HEK293 (cell line): ENCODE data around the gene GARIN5B.
A peak's percentile ranks its signal among the peaks of the same experiment; 100 is the strongest.

Source experiments
- EGR2 ChIP-seq: fragments of 450-650 bp; formaldehyde crosslinking; IDR thresholded peaks from 2 replicates; pipeline ENCODE4 v1.5.1; 2016; ENCODE audit warnings: low read depth, missing biosample characterization, missing genetic modification characterization
- FEZF1 ChIP-seq: fragments of 450-650 bp; formaldehyde crosslinking; IDR thresholded peaks from 2 replicates; pipeline ENCODE4 v1.5.1; 2016; ENCODE audit warnings: missing biosample characterization, missing genetic modification characterization
- GFI1B ChIP-seq: fragments of 450-650 bp; formaldehyde crosslinking; IDR thresholded peaks from 2 replicates; pipeline ENCODE4 v1.5.1; 2016; ENCODE audit warnings: missing biosample characterization, missing genetic modification characterization
- GLI2 ChIP-seq: fragments of 450-650 bp; formaldehyde crosslinking; IDR thresholded peaks from 2 replicates; pipeline ENCODE4; 2017; ENCODE audit warnings: missing biosample characterization, missing genetic modification characterization, low read depth, borderline replicate concordance
- GLIS2 ChIP-seq: fragments of 450-650 bp; formaldehyde crosslinking; IDR thresholded peaks from 2 replicates; pipeline ENCODE4 v1.5.1; 2016; ENCODE audit warnings: missing biosample characterization, missing genetic modification characterization
- HIC1 ChIP-seq: fragments of 450-650 bp; formaldehyde crosslinking; IDR thresholded peaks from 2 replicates; pipeline ENCODE4 v1.5.1; 2016; ENCODE audit warnings: missing biosample characterization, missing genetic modification characterization
- HOXC10 ChIP-seq: sonication (generic); formaldehyde crosslinking; IDR thresholded peaks from 2 replicates; pipeline ENCODE4 v1.8.1; 2023; ENCODE audit warnings: mild to moderate bottlenecking, missing genetic modification reagents
- HOXD13 ChIP-seq: sonication (generic); formaldehyde crosslinking; IDR thresholded peaks from 2 replicates; pipeline ENCODE4 v1.8.0; 2022; ENCODE audit warnings: missing genetic modification reagents, borderline replicate concordance
- KLF1 ChIP-seq: fragments of 450-650 bp; formaldehyde crosslinking; IDR thresholded peaks from 2 replicates; pipeline ENCODE4 v1.5.1; 2016; ENCODE audit warnings: missing biosample characterization, missing genetic modification characterization
- KLF10 ChIP-seq: fragments of 450-650 bp; IDR thresholded peaks from 2 replicates; pipeline ENCODE4 v1.5.1; 2018; ENCODE audit warnings: missing biosample characterization, mild to moderate bottlenecking, missing genetic modification characterization
- PRDM10 ChIP-seq: fragments of 450-650 bp; formaldehyde crosslinking; IDR thresholded peaks from 2 replicates; pipeline ENCODE4 v1.5.1; 2016; ENCODE audit warnings: missing biosample characterization, missing genetic modification characterization
- SP7 ChIP-seq: fragments of 450-650 bp; formaldehyde crosslinking; IDR thresholded peaks from 2 replicates; pipeline ENCODE4 v1.5.1; 2016; ENCODE audit warnings: missing biosample characterization, missing genetic modification characterization
- YY2 ChIP-seq: fragments of 450-650 bp; formaldehyde crosslinking; IDR thresholded peaks from 2 replicates; pipeline ENCODE4 v1.5.1; 2016; ENCODE audit warnings: missing biosample characterization, missing genetic modification characterization
- ZFHX2 ChIP-seq: fragments of 450-650 bp; formaldehyde crosslinking; conservative IDR thresholded peaks from 2 replicates; pipeline ENCODE4 v1.5.1; 2016; ENCODE audit warnings: missing biosample characterization, missing genetic modification characterization
- ZFP69B ChIP-seq: fragments of 450-650 bp; formaldehyde crosslinking; IDR thresholded peaks from 2 replicates; pipeline ENCODE4 v1.5.1; 2016; ENCODE audit warnings: missing biosample characterization, missing genetic modification characterization
- ZIC2 ChIP-seq: fragments of 450-650 bp; formaldehyde crosslinking; IDR thresholded peaks from 2 replicates; pipeline ENCODE4 v1.5.1; 2016; ENCODE audit warnings: missing biosample characterization, missing genetic modification characterization
- ZNF10 ChIP-seq: fragments of 450-650 bp; formaldehyde crosslinking; IDR thresholded peaks from 2 replicates; pipeline ENCODE4 v1.5.1; 2017; ENCODE audit warnings: missing biosample characterization, missing genetic modification characterization
- ZNF175 ChIP-seq: fragments of 450-650 bp; formaldehyde crosslinking; IDR thresholded peaks from 2 replicates; pipeline ENCODE4 v1.5.1; 2016; ENCODE audit warnings: missing biosample characterization, missing genetic modification characterization
- ZNF341 ChIP-seq: fragments of 450-650 bp; formaldehyde crosslinking; IDR thresholded peaks from 2 replicates; pipeline ENCODE4; 2016; ENCODE audit warnings: low read depth, missing biosample characterization, missing genetic modification characterization
- ZNF416 ChIP-seq: fragments of 450-650 bp; formaldehyde crosslinking; IDR thresholded peaks from 2 replicates; pipeline ENCODE4 v1.5.1; 2016; ENCODE audit warnings: missing biosample characterization, missing genetic modification characterization
- ZNF549 ChIP-seq: fragments of 450-650 bp; IDR thresholded peaks from 2 replicates; pipeline ENCODE4 v1.5.1; 2018; ENCODE audit warnings: missing biosample characterization, missing genetic modification characterization, mild to moderate bottlenecking, inconsistent platforms, moderate library complexity
- ZNF639 ChIP-seq: fragments of 450-650 bp; formaldehyde crosslinking; IDR thresholded peaks from 2 replicates; pipeline ENCODE4 v1.5.1; 2016; ENCODE audit warnings: missing biosample characterization, missing genetic modification characterization
- ZNF747 ChIP-seq: fragments of 450-650 bp; formaldehyde crosslinking; IDR thresholded peaks from 2 replicates; pipeline ENCODE4 v1.5.1; 2016; ENCODE audit warnings: missing biosample characterization, missing genetic modification characterization
- TF ChIP-seq, protein P1 (sequence below): fragments of 450-650 bp; formaldehyde crosslinking; IDR thresholded peaks from 2 replicates; pipeline ENCODE4 v1.5.1; 2016; ENCODE audit warnings: missing biosample characterization, missing genetic modification characterization
- TF ChIP-seq, protein P2 (sequence below): fragments of 450-650 bp; IDR thresholded peaks from 2 replicates; pipeline ENCODE4 v1.5.1; 2018; ENCODE audit warnings: missing biosample characterization, mild to moderate bottlenecking, missing genetic modification characterization
- TF ChIP-seq, protein P3 (sequence below): fragments of 450-650 bp; formaldehyde crosslinking; IDR thresholded peaks from 2 replicates; pipeline ENCODE4 v1.5.1; 2016; ENCODE audit warnings: missing biosample characterization, missing genetic modification characterization

GARIN5B gene

DNA sequence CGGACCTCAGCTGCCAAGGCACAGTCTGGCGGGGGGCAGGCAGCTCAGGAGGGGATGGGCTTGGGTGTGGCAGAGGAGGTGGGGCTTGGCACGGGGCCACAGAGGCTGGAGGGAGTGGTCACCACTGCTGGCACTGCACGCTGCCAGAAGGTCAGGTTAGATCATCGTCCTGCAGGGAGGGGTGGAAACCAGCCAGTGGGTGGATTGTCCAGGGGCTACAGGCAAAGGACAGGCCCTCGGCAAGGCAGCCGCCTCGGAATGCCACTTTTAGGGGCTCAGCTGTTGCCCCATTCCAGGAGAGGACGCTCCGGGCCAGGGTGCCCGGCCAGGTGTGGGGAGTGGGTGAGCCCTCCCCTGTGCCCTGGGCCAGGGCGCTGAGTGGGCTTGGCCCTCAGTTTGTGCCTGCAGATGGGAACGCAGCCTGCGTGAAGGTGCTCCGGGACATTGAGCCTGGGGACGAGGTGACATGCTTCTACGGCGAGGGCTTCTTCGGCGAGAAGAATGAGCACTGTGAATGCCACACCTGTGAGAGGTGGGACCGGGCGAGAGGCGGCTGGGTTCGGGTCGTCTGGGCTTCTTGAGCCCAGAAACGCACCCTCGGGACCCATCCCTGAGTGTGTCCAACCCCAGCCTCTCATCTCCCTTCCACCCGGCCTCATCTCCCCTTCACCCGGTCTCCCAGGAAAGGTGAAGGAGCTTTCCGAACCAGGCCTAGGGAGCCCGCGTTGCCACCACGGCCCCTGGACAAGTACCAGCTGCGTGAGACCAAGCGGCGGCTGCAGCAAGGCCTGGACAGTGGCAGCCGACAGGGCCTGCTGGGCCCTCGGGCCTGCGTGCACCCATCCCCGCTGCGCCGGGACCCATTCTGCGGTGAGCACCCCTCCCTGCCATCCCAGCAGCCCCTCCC is 17.0 kb downstream of the GARIN5B start (continued):
- TF ChIP-seq HIC1 (tag by site-specific recombination) (no peak), PRDM10 (tag by site-specific recombination) (peak; percentile 62), KLF10 (tag by site-specific recombination) (peak; percentile 54; the same call in 1 of the 2 replicates), HOXC10 (CRISPR knock-in tag) (0 out of 2 replicates have a peak, but pooled peaks have one; percentile 56), ZNF416 (no peak), ZNF10 (peak; percentile 71; the same call in 1 of the 2 replicates), FEZF1 (tag by site-specific recombination) (no peak), ZNF549 (no peak), YY2 (tag by site-specific recombination) (no peak), HOXD13 (CRISPR knock-in tag) (no peak), ZFHX2 (tag by site-specific recombination) (peak; percentile 67; the same call in 1 of the 2 replicates), ZNF341 (peak; percentile 95), ZNF175 (no peak), GLIS2 (0 out of 2 replicates have a peak, but pooled peaks have one; percentile 9), GFI1B (tag by site-specific recombination) (no peak), ZIC2 (tag by site-specific recombination) (0 out of 2 replicates have a peak, but pooled peaks have one; percentile 17), GLI2 (tag by site-specific recombination) (no peak), KLF1 (tag by site-specific recombination) (peak; percentile 95), EGR2 (tag by site-specific recombination) (0 out of 2 replicates have a peak, but pooled peaks have one; percentile 14), ZNF639 (tag by site-specific recombination) (no peak), SP7 (no peak), ZNF747 (tag by site-specific recombination) (no peak), ZFP69B (no peak)
- TF ChIP-seq, protein P1, sequence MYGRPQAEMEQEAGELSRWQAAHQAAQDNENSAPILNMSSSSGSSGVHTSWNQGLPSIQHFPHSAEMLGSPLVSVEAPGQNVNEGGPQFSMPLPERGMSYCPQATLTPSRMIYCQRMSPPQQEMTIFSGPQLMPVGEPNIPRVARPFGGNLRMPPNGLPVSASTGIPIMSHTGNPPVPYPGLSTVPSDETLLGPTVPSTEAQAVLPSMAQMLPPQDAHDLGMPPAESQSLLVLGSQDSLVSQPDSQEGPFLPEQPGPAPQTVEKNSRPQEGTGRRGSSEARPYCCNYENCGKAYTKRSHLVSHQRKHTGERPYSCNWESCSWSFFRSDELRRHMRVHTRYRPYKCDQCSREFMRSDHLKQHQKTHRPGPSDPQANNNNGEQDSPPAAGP (tag by site-specific recombination) = peak; percentile 65
- TF ChIP-seq, protein P2, sequence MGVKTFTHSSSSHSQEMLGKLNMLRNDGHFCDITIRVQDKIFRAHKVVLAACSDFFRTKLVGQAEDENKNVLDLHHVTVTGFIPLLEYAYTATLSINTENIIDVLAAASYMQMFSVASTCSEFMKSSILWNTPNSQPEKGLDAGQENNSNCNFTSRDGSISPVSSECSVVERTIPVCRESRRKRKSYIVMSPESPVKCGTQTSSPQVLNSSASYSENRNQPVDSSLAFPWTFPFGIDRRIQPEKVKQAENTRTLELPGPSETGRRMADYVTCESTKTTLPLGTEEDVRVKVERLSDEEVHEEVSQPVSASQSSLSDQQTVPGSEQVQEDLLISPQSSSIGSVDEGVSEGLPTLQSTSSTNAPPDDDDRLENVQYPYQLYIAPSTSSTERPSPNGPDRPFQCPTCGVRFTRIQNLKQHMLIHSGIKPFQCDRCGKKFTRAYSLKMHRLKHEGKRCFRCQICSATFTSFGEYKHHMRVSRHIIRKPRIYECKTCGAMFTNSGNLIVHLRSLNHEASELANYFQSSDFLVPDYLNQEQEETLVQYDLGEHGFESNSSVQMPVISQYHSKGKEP (tag by site-specific recombination) = no peak
- TF ChIP-seq, protein P3, sequence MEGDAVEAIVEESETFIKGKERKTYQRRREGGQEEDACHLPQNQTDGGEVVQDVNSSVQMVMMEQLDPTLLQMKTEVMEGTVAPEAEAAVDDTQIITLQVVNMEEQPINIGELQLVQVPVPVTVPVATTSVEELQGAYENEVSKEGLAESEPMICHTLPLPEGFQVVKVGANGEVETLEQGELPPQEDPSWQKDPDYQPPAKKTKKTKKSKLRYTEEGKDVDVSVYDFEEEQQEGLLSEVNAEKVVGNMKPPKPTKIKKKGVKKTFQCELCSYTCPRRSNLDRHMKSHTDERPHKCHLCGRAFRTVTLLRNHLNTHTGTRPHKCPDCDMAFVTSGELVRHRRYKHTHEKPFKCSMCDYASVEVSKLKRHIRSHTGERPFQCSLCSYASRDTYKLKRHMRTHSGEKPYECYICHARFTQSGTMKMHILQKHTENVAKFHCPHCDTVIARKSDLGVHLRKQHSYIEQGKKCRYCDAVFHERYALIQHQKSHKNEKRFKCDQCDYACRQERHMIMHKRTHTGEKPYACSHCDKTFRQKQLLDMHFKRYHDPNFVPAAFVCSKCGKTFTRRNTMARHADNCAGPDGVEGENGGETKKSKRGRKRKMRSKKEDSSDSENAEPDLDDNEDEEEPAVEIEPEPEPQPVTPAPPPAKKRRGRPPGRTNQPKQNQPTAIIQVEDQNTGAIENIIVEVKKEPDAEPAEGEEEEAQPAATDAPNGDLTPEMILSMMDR (tag by site-specific recombination) = no peak
